ENCODE results near the gene SPECC1L.

SPECC1L gene

GRCh38 chr22:24392218-24392931, 121.7 kb downstream of the SPECC1L start:
- TF ChIP-seq GABPA (IDR thresholded peaks at IDR 0.05; ENCODE audit: low read depth) (no peak), SPI1 (IDR thresholded peaks at IDR 0.05; ENCODE audit: borderline replicate concordance, low read depth) (no peak), REST (IDR thresholded peaks at IDR 0.05; ENCODE audit: insufficient replicate concordance, low read depth) (no peak), POLR2AphosphoS5 (IDR thresholded peaks at IDR 0.05; ENCODE audit: low read depth) (no peak)
- TF ChIP-seq, protein P1, sequence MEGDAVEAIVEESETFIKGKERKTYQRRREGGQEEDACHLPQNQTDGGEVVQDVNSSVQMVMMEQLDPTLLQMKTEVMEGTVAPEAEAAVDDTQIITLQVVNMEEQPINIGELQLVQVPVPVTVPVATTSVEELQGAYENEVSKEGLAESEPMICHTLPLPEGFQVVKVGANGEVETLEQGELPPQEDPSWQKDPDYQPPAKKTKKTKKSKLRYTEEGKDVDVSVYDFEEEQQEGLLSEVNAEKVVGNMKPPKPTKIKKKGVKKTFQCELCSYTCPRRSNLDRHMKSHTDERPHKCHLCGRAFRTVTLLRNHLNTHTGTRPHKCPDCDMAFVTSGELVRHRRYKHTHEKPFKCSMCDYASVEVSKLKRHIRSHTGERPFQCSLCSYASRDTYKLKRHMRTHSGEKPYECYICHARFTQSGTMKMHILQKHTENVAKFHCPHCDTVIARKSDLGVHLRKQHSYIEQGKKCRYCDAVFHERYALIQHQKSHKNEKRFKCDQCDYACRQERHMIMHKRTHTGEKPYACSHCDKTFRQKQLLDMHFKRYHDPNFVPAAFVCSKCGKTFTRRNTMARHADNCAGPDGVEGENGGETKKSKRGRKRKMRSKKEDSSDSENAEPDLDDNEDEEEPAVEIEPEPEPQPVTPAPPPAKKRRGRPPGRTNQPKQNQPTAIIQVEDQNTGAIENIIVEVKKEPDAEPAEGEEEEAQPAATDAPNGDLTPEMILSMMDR (IDR thresholded peaks at IDR 0.05; ENCODE audit: insufficient read depth, low read length) = no peak
- no peaks in the 10 kb centered on the region for H3K27me3 ChIP-seq (ENCODE audit: insufficient read depth, poor library complexity, severe bottlenecking)
- no peak overlapping the region for H3K27ac ChIP-seq (replicated peaks)
- no peak overlapping the region for H3K4me3 ChIP-seq (replicated peaks; ENCODE audit: insufficient read depth, low read length)
- DNase-seq (ENCODE audit: low read depth in 1 of 2, low spot score in 1 of 2) = no peak

DNA sequence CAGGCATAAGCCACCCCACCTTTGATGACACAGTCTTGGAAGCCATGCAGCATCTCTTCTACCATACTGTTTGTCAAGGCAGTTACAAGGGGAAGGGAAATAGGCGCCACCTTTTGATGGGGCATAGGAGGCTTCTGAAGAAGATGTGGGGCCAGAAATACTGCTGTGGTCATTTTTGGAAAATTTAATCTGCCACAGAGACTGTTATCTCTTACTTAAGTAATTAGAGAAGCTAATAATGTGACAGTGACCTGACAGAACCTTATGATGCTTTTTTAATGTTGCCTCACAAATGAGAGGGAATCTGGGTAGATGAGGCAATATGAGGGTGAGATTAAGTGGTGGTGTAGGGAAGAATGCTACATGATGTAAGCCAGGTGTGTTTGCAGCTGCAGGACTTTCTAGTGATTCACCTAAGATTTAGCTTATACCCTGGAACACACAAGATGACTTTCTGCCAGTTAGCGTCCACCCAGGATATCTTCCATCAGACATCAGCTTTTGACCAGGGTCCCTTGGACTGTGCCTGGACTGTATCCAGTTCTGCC, 122.5 kb downstream of the SPECC1L start:
- no peaks in the 10 kb centered on the region for H3K27me3 ChIP-seq (ENCODE audit: insufficient read depth, poor library complexity, severe bottlenecking)
- no peak for DNase-seq (ENCODE audit: low read depth in 1 of 2, low spot score in 1 of 2)
- H3K4me3 ChIP-seq (replicated peaks; ENCODE audit: insufficient read depth, low read length) = no peak overlapping the region
- no peak for TF ChIP-seq POLR2AphosphoS5 (IDR thresholded peaks at IDR 0.05; ENCODE audit: low read depth)
- no peak for TF ChIP-seq REST (IDR thresholded peaks at IDR 0.05; ENCODE audit: insufficient replicate concordance, low read depth)
- TF ChIP-seq SPI1 (IDR thresholded peaks at IDR 0.05; ENCODE audit: borderline replicate concordance, low read depth) = no peak
- no peak for TF ChIP-seq GABPA (IDR thresholded peaks at IDR 0.05; ENCODE audit: low read depth)
- TF ChIP-seq, protein P1 (IDR thresholded peaks at IDR 0.05; ENCODE audit: insufficient read depth, low read length) = no peak
- no peak overlapping the region for H3K27ac ChIP-seq (replicated peaks)

GRCh38 chr22:24393848-24394247, 123.2 kb downstream of the SPECC1L start:
- no peak for DNase-seq (ENCODE audit: low read depth in 1 of 2, low spot score in 1 of 2)
- H3K27ac ChIP-seq (replicated peaks) = no peak overlapping the region
- TF ChIP-seq SPI1 (IDR thresholded peaks at IDR 0.05; ENCODE audit: borderline replicate concordance, low read depth) (no peak), POLR2AphosphoS5 (IDR thresholded peaks at IDR 0.05; ENCODE audit: low read depth) (no peak), REST (IDR thresholded peaks at IDR 0.05; ENCODE audit: insufficient replicate concordance, low read depth) (no peak), GABPA (IDR thresholded peaks at IDR 0.05; ENCODE audit: low read depth) (no peak)
- TF ChIP-seq, protein P1 (IDR thresholded peaks at IDR 0.05; ENCODE audit: insufficient read depth, low read length) = no peak
- no peak overlapping the region for H3K4me3 ChIP-seq (replicated peaks; ENCODE audit: insufficient read depth, low read length)
- H3K27me3 ChIP-seq (ENCODE audit: insufficient read depth, poor library complexity, severe bottlenecking) = no peaks in the 10 kb centered on the region
